ENCODE results near the gene OR6C65. TPM values are rescaled to one million over a fixed set of nuclear protein-coding genes. Genes with fewer than 3 reads are reported as not detected.
"Not testable (repeated sequence)": the region's sequence is repeated elsewhere in the genome, so short reads cannot be mapped to it uniquely, and the experiment has no call there.

Gene OR6C65
- not detected for total RNA-seq
- polyA plus RNA-seq = not detected
- total RNA-seq = 0 reads per million in 6 experiments

DNA sequence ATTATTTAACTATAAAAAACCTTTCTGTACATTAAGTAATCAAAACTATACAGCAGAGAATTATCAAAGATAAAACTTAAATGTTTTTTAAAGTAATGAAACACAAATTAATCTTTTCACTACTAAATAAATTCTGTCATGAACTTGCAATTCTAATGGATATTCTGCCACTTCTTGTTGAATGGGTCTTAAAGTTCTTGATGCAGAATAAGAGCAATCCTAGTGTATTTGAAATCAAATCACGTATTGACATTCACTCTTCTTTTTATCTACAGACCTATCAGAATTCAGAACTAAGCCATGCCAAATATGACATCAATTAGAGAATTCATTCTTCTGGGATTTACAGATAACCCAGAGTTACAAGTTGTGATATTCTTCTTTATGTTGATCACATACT lies at the start of gene OR6C65:
Gene OR6C65 (plus strand): TSS at position 301 of the 400 bp plus-strand sequence. CDS start 0 bp downstream, at position 301.
- DNase-seq = no peak
- ATAC-seq = no peak
- Mint-ChIP-seq H3K27me3 (peaks cover 7 to 38% (median 12%) of the 10 kb centered on the region in 5 donors), H3K4me1 (no peaks in the 10 kb centered on the region), H3K4me3 (no peak within 1 kb of the TSS), H3K36me3 (no peaks in the 10 kb centered on the region), H3K27ac (no peak within 1 kb of the TSS), H3K9me3 (peaks cover 0 to 4% (median 0%) of the 10 kb centered on the region in 9 donors)
- POLR2A ChIA-PET = no interaction called here

DNA sequence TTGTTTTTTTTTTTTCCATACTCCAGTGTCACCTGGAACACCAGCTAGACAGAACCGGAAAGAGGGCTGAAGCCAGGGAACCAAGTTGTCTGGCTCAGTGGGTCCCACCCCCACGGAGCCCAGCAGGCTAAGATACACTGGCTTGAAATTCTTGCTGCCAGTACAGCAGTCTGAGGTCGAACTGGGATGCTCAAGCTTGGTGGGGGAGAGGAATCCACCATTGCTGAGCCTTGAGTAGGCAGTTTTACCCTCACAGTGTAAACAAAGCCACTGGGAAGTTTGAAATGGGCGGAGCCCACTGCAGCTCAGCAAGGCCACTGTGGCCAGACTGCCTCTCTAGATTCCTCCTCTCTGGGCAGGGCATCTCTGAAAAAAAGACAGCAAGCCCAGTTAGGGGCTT lies 45.0 kb upstream of the OR6C65 start:
- H3K27ac Mint-ChIP-seq, H3K4me3 Mint-ChIP-seq, DNase-seq, POLR2A ChIA-PET, ATAC-seq, H3K4me1 Mint-ChIP-seq, H3K36me3 Mint-ChIP-seq: not testable (repeated sequence)
- Mint-ChIP-seq H3K9me3 (peaks cover 0 to 14% (median 8%) of the 10 kb centered on the region in 9 donors), H3K27me3 (peaks cover 12 to 49% (median 30%) of the 10 kb centered on the region in 5 donors)

DNA sequence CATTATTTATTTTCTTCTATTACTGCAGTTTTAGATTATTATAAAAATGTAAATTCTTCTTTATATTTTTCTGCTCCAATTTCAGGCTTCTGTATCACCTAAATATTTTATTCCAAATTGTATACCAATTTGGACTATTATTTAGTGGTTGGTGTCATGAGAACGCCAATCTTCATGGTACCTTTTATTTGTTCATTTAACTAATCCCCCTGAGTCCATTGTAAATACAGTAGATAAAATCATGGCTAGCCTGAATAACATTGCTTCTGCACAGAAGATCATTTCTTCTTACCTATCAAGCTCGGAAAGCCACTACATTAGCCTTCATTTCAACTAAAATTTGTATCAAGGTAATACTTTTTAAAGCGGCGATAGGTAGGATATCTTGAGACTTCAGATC lies 37.7 kb upstream of the OR6C65 start, which contains the start of gene OR6C75:
Gene OR6C75 (plus strand): TSS at position 301 of the 400 bp plus-strand sequence. CDS start 2,136 bp downstream, outside the sequence.
- POLR2A ChIA-PET = no interaction called here

DNA sequence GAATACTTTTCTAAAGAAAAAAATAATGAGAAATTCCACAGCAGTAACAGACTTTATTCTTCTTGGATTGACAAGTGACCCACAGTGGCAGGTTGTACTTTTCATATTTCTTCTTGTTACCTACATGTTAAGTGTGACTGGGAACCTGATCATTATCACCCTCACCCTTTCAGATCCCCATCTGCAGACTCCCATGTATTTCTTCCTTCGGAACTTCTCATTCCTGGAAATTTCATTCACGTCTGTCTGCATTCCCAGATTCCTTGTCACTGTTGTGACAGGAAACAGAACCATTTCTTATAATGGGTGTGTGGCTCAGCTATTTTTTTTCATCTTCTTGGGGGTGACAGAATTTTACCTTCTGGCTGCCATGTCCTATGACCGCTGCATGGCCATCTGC lies 35.2 kb upstream of the OR6C65 start:
- no peaks in the 10 kb centered on the region for H3K4me1 Mint-ChIP-seq
- peaks cover 15 to 33% (median 20%) of the 10 kb centered on the region in 5 donors for H3K27me3 Mint-ChIP-seq
- ATAC-seq = no peak
- no peak overlapping the region for H3K4me3 Mint-ChIP-seq
- no peaks in the 10 kb centered on the region for H3K36me3 Mint-ChIP-seq
- H3K9me3 Mint-ChIP-seq = no peaks in the 10 kb centered on the region
- DNase-seq = no peak
- no peak overlapping the region for H3K27ac Mint-ChIP-seq
- POLR2A ChIA-PET = no interaction called here

More for the DNA sequence above, 37.7 kb upstream of the OR6C65 start, which contains the start of gene OR6C75:
- ATAC-seq = no peak
- Mint-ChIP-seq H3K4me3 (no peak within 1 kb of the TSS), H3K27ac (no peak within 1 kb of the TSS), H3K27me3 (peaks cover 15 to 46% (median 27%) of the 10 kb centered on the region in 5 donors), H3K4me1 (no peaks in the 10 kb centered on the region), H3K36me3 (no peaks in the 10 kb centered on the region), H3K9me3 (peaks cover 0 to 5% (median 0%) of the 10 kb centered on the region in 9 donors)
- DNase-seq = no peak

DNA sequence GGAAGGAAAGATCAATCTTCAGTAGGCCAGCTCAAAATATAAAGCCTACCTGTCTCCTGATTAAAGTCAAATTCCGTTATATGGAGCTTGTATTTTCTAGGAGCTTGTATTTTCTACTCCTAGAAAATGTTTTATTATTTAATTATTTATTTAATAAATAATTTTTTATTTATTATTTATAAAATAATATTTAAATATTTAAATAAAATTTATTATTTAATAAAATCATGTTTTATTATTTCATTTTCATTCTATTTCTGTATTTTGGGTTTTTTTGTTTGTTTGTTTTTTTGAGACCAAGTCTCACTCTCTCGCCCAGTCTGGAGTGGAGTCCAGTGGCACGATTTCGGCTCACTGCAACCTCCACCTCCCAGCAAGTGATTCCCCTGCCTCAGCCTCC lies 27.8 kb upstream of the OR6C65 start:
- POLR2A ChIA-PET = no interaction called here
- H3K4me3 Mint-ChIP-seq = no peak overlapping the region

DNA sequence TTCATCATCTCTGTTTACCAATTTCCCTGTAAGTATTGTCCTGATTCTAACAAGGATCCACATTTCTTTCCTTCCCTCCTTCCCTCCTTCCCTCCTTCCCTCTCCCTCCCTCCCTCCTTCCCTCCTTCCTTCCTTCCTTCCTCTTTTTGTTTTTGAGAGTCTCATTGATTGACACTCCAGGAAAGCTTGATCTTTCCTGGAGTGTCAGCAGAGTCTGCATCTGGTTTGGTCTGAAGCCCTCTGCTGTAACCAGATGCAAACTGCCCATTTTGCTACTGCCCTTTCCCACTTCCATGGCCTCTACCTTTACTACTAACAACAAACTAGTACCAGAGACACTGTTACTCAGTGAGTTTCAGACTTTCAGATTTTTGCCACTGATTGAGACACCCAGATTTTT lies 14.4 kb upstream of the OR6C65 start:
- no peaks in the 10 kb centered on the region for H3K9me3 Mint-ChIP-seq
- ATAC-seq = no peak
- peaks cover 0 to 3% (median 0%) of the 10 kb centered on the region in 4 donors for H3K4me1 Mint-ChIP-seq
- no peaks in the 10 kb centered on the region for H3K36me3 Mint-ChIP-seq
- no peak overlapping the region for H3K4me3 Mint-ChIP-seq
- DNase-seq = no peak
- POLR2A ChIA-PET = no interaction called here
- peaks cover 2 to 21% (median 8%) of the 10 kb centered on the region in 5 donors for H3K27me3 Mint-ChIP-seq
- no peak overlapping the region for H3K27ac Mint-ChIP-seq

More for the DNA sequence above, 27.8 kb upstream of the OR6C65 start:
- Mint-ChIP-seq H3K27me3 (peaks cover 2 to 19% (median 8%) of the 10 kb centered on the region in 5 donors), H3K4me1 (no peaks in the 10 kb centered on the region), H3K36me3 (no peaks in the 10 kb centered on the region), H3K9me3 (no peaks in the 10 kb centered on the region), H3K27ac (peak overlapping the region in 1 of 10 donors; percentile 34)
- ATAC-seq (no peak), DNase-seq (no peak)

DNA sequence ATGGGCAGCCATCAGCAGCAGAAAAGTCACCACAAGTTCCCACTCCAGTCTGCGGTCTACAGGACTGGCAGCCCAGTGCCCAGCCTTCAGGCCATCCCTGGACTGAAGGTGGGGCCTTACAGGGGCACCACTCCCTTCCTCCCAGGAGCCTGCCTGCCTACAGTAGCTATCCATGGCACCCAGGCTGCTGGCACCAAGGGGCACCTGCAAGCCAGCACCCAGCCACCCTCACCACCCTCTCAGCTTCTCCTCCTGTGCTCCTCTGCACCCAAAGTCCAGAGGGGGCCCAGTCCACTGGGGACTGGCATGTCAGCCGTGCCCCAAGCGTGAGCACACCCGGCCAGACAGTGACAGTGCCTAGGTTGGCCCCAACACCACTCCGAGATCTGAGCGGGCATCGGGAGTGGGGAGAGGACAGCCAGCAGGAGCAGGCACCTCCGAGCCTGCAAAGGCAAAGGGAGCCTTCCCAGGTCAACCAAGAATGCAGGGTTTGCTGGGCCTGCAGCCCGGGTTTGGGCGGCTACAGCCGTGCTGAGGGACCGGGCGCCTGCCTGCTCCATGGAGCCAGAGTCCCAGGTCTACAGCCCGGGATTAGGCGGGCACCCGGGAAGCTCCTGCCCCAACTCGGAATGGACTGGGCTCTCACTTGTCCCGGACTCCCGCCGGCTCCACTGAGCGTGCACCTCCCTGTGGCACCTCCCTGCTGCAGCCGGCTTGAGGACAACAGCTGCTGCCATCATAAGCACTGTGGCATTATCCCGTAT lies 8.1 kb upstream of the OR6C65 start:
- Mint-ChIP-seq H3K27ac (no peak overlapping the region), H3K4me1 (no peaks in the 10 kb centered on the region), H3K27me3 (peaks cover 0 to 21% (median 12%) of the 10 kb centered on the region in 5 donors), H3K36me3 (no peaks in the 10 kb centered on the region), H3K4me3 (no peak overlapping the region), H3K9me3 (no peaks in the 10 kb centered on the region)
- POLR2A ChIA-PET = no interaction called here
- ATAC-seq (no peak), DNase-seq (no peak)

DNA sequence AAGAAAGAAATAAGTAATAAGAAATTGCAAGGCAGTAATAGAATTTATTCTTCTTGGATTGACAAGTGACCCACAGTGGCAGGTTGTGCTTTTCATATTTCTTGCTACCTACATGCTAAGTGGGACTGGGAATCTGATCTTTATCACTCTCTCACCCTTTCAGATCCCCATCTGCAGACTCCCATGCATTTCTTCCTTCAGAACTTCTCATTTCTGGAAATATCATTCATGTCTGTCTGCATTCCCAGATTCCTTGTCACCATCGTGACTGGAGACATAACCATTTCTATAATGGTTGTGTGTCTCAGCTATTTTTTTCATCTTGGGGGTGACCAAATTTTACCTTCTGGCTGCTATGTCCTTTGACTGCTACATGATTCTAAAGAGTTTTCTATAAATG lies 4.0 kb upstream of the OR6C65 start:
- Mint-ChIP-seq H3K9me3 (no peaks in the 10 kb centered on the region), H3K36me3 (no peaks in the 10 kb centered on the region)

DNA sequence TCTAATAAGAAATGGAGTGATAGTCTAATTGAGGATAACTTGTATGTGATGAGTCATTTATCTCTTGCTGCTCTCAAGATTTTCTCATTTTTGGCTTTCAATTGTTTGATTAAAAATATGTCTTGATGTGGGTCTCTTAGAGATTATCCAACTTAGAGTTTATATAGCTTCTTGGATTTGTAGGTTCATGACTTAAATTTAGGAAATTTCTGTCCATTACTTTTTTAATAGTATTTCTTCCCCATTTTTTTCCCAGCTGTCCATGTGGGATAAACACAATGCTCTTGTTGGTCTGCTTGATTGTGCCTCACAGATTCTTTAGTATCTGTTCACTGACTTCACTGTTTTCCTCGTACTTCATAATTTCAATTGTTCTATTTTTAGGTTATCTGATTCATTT lies 7.5 kb downstream of the OR6C65 start:
- Mint-ChIP-seq H3K27me3 (peaks cover 4 to 21% (median 16%) of the 10 kb centered on the region in 5 donors), H3K4me3 (no peak overlapping the region), H3K4me1 (no peaks in the 10 kb centered on the region), H3K36me3 (peaks cover 0 to 6% (median 3%) of the 10 kb centered on the region in 3 donors), H3K9me3 (peaks cover 0 to 13% (median 2%) of the 10 kb centered on the region in 9 donors), H3K27ac (no peak overlapping the region)
- POLR2A ChIA-PET = no interaction called here
- DNase-seq (no peak), ATAC-seq (no peak)

More for the DNA sequence above, 4.0 kb upstream of the OR6C65 start:
- ATAC-seq (no peak), DNase-seq (no peak)
- Mint-ChIP-seq H3K4me1 (no peaks in the 10 kb centered on the region), H3K27me3 (peaks cover 3 to 33% (median 16%) of the 10 kb centered on the region in 5 donors), H3K4me3 (no peak overlapping the region), H3K27ac (no peak overlapping the region)
- POLR2A ChIA-PET = no interaction called here

DNA sequence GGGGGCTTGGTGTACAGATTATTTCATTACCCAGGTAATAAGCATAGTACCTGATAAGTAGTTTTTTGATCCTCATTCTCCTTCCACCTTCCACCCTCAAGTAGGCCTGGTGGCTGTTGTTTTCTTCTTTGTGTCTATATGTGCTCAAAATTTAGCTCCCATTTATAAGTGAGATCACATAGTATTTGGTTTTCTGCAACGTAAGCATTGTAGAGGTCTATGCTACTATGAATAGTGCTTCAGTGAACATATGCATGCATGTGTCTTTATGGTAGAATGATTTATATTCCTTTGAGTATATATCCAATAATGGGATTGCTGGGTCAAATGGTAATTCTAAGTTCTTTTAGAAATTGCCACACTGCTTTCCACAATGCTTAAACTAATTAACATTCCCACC lies 8.8 kb downstream of the OR6C65 start:
- H3K36me3 Mint-ChIP-seq, POLR2A ChIA-PET, H3K4me3 Mint-ChIP-seq, ATAC-seq, H3K4me1 Mint-ChIP-seq, H3K27ac Mint-ChIP-seq, DNase-seq: not testable (repeated sequence)
- Mint-ChIP-seq H3K9me3 (peaks cover 0 to 13% (median 2%) of the 10 kb centered on the region in 9 donors), H3K27me3 (peaks cover 6 to 26% (median 12%) of the 10 kb centered on the region in 5 donors)

DNA sequence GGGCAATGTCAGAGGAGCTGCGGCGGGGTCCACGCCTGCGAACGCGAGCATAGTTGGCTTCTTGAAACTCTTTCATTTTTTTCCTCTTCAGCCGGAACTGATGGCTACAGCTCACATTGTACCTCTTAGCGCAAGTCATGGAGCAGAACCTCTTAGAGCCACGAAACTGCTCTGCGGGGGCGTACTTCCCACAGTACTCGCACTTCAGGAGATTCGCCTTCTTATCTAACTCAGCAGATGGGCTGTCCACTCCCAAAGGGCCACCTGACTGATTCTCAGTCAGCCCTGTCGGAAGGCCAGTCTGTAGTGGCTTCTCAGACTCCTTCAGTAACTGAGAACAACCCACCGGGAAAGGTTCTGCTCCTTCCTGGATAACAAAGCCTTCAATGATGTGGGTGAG lies 11.8 kb downstream of the OR6C65 start:
- H3K4me3 Mint-ChIP-seq, H3K4me1 Mint-ChIP-seq, DNase-seq, POLR2A ChIA-PET, H3K27ac Mint-ChIP-seq, ATAC-seq, H3K36me3 Mint-ChIP-seq: not testable (repeated sequence)
- Mint-ChIP-seq H3K9me3 (peaks cover 0 to 13% (median 2%) of the 10 kb centered on the region in 9 donors), H3K27me3 (peaks cover 24 to 52% (median 25%) of the 10 kb centered on the region in 5 donors)

DNA sequence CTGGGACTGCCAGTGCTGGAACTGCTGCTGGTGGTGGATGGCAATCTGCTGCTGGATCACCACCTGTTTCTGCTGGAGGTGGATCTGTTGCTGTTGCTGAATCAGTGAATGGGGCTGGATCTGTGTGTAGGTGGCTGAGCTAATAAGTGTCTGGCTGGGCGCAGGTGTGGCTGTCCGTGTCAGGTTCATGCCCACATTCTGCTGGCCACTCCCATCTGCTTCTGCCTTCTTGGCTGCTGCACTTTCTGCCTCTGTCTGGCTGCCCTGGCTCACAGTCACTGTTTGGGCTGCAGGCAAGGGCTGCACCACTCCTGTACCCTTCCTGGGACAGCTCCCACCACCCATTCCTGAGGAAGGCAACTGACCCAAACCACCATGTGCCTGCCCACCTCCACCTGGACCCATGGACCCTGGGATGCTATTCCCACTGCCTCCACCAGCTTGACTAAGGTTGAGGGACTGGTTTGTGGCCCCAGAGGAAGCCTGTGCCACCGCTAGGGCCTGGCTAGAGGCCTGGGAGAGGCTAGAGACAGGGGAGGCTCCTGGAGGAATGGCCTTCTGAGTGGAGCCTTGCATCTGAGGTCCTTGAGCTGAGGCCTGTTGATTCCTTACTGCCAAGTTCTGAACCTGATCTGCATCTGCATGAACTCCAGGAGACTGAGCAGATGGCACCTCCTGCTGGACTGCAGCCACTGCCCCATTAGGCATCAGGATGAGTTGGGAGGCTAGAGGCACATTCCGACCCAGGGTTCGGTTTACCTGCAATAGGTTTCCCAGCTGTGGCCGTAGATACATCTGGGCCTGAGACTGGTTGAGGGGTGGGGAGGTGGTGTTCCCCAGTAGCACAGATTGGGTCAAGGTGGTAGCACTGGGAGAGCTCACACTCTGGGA lies 13.4 kb downstream of the OR6C65 start:
- POLR2A ChIA-PET, H3K36me3 Mint-ChIP-seq, DNase-seq, ATAC-seq, H3K9me3 Mint-ChIP-seq, H3K27ac Mint-ChIP-seq, H3K4me1 Mint-ChIP-seq: not testable (repeated sequence)
- peaks cover 26 to 57% (median 35%) of the 10 kb centered on the region in 5 donors for H3K27me3 Mint-ChIP-seq
- peak overlapping the region in 1 of 10 donors; percentile 19 for H3K4me3 Mint-ChIP-seq

DNA sequence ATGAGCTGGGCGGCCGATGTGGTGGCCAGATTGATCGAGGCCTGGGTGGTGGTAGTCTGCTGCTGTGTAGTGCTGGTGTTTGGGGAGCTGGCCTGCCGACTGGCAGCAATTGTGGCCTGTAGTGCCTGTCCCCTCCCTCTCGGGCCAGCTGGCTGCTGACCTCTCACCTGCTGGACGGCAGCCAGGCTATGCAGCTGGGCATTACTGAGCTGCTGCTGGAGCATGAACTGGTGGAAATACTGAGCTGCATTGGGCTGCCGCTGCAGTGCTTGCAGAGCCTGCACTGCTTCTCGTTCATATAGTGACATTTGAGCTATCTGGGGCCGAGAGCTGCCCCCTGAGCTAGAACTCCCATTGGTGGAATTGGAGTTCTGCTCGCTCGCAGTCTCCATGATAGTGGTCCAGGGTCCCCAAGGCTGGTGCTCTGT lies 14.1 kb downstream of the OR6C65 start:
- ATAC-seq, H3K27ac Mint-ChIP-seq, DNase-seq, H3K9me3 Mint-ChIP-seq, POLR2A ChIA-PET, H3K36me3 Mint-ChIP-seq, H3K4me1 Mint-ChIP-seq: not testable (repeated sequence)
- peaks cover 32 to 61% (median 38%) of the 10 kb centered on the region in 5 donors for H3K27me3 Mint-ChIP-seq
- peak overlapping the region in 1 of 10 donors; percentile 19 for H3K4me3 Mint-ChIP-seq

Measured in naive thymus-derived CD8-positive, alpha-beta T cell (primary cell).